Astrocyte of the spinal cord (primary cell): Measurements from ENCODE around the gene ADISSP.
"Not testable (repeated sequence)": the region's sequence is repeated elsewhere in the genome, so short reads cannot be mapped to it uniquely, and the experiment has no call there.

Experiments used
- DNase-seq: peaks from one replicate; pipeline ENCODE4 v3.0.0; 2011; ENCODE audit warnings: low read depth, low spot score
- H3K4me3 ChIP-seq: 2 replicates; pipeline ENCODE4 v1.5.1; 2011; ENCODE audit warnings: low read depth, mild to moderate bottlenecking, low read length, moderate library complexity
- CTCF ChIP-seq: IDR thresholded peaks from 2 replicates; pipeline ENCODE4 v1.5.1; 2012; ENCODE audit warnings: low read depth, mild to moderate bottlenecking, low read length, inconsistent platforms
- in situ Hi-C: cut with HindIII; loops from 2 replicates; pipeline ENCODE4 v1.10.0; 2017; ENCODE audit warnings: low sequenced_read_pairs

Gene ADISSP

GRCh38 chr20:3794701-3795420 lies 27.3 kb upstream of the ADISSP start:
- no peak for TF ChIP-seq CTCF
- no peak for DNase-seq
- H3K4me3 ChIP-seq: peak overlapping the region; percentile 70
- in situ Hi-C loops: no loop called here

GRCh38 chr20:3794168-3794567 lies 26.6 kb upstream of the ADISSP start:
- DNase-seq, in situ Hi-C loops, H3K4me3 ChIP-seq: not testable (repeated sequence)

- H3K4me3 ChIP-seq, in situ Hi-C loops, DNase-seq: not testable (repeated sequence)
Measured at GRCh38 chr20:3789201-3789600, 21.6 kb upstream of the ADISSP start.

GRCh38 chr20:3788685-3789155 lies 21.2 kb upstream of the ADISSP start:
- no peak overlapping the region for H3K4me3 ChIP-seq
- TF ChIP-seq CTCF: no peak
- no peak for DNase-seq
- in situ Hi-C loops: no loop called here

GRCh38 chr20:3787324-3788014 lies 19.9 kb upstream of the ADISSP start:
- no peak for TF ChIP-seq CTCF
- no peak for DNase-seq
- in situ Hi-C loops: no loop called here
- peak overlapping the region; percentile 44 for H3K4me3 ChIP-seq

GRCh38 chr20:3786665-3787323 lies 19.2 kb upstream of the ADISSP start, which contains the start of gene CENPB:
TSS of gene CENPB (minus strand) at chr20:3786740. CDS start at chr20:3786483, 257 bp downstream.
- in situ Hi-C loops: no loop called here
- H3K4me3 ChIP-seq: peak within 1 kb of the TSS; percentile 65
- peak; percentile 55 for TF ChIP-seq CTCF
- DNase-seq: peak; percentile 78

- peak overlapping the region; percentile 65 for H3K4me3 ChIP-seq
- in situ Hi-C loops: no loop called here
- TF ChIP-seq CTCF: no peak
- DNase-seq: peak; percentile 62
Measured at GRCh38 chr20:3786126-3786484, 18.6 kb upstream of the ADISSP start.
